CD4-positive, alpha-beta T cell treated with Interleukin-21 for 1 hour (primary cell): ENCODE data around the gene CSKMT.
"Not testable (repeated sequence)": the region's sequence is repeated elsewhere in the genome, so short reads cannot be mapped to it uniquely, and the experiment has no call there.

ENCODE experiments used
- DNase-seq: peaks from one replicate; pipeline ENCODE4 v3.0.0-alpha.2; 2020

Gene CSKMT

GRCh38 chr11:62689421-62690183, 24.5 kb downstream of the CSKMT start, which contains the start of gene LRRN4CL:
TSS of gene LRRN4CL (minus strand) at chr11:62689530. CDS start at chr11:62688508, 1,022 bp downstream.
- DNase-seq = no peak

- not testable (repeated sequence) for DNase-seq
Measured at GRCh38 chr11:62693624-62694023, 28.5 kb downstream of the CSKMT start.

GRCh38 chr11:62694455-62695167, 29.5 kb downstream of the CSKMT start:
- DNase-seq = peak; percentile 82

- DNase-seq = no peak
Measured at GRCh38 chr11:62702246-62702645, 37.1 kb downstream of the CSKMT start.

GRCh38 chr11:62703921-62704320, 38.8 kb downstream of the CSKMT start:
- DNase-seq = not testable (repeated sequence)

- DNase-seq = no peak
Measured at GRCh38 chr11:62705413-62705812, 40.3 kb downstream of the CSKMT start.

- DNase-seq = peak; percentile 94
Measured at GRCh38 chr11:62705880-62706849, 41.1 kb downstream of the CSKMT start.

- DNase-seq = no peak
Measured at GRCh38 chr11:62706850-62707247, 41.7 kb downstream of the CSKMT start.

GRCh38 chr11:62707277-62707861, 42.3 kb downstream of the CSKMT start, which contains the start of the genes BSCL2 and GNG3:
TSS of gene BSCL2 (minus strand) at chr11:62707424. CDS start at chr11:62707195, 229 bp downstream.
TSS of gene GNG3 (plus strand) at chr11:62707676. CDS start at chr11:62708296, 620 bp downstream.
- no peak for DNase-seq

GRCh38 chr11:62708392-62708791, 43.3 kb downstream of the CSKMT start:
- DNase-seq = no peak

GRCh38 chr11:62708793-62709192, 43.7 kb downstream of the CSKMT start:
- DNase-seq = peak; percentile 59

- DNase-seq = peak; percentile 99
Measured at GRCh38 chr11:62709247-62710000, 44.3 kb downstream of the CSKMT start.

GRCh38 chr11:62710001-62710345, 44.9 kb downstream of the CSKMT start:
- DNase-seq = peak; percentile 41

- DNase-seq = no peak
Measured at GRCh38 chr11:62712276-62712812, 47.2 kb downstream of the CSKMT start.

GRCh38 chr11:62712861-62713260, 47.7 kb downstream of the CSKMT start:
- no peak for DNase-seq

GRCh38 chr11:62713343-62713742, 48.2 kb downstream of the CSKMT start:
- no peak for DNase-seq

GRCh38 chr11:62715150-62716130, 50.3 kb downstream of the CSKMT start:
- DNase-seq = no peak

GRCh38 chr11:62716206-62716605, 51.1 kb downstream of the CSKMT start:
- no peak for DNase-seq

GRCh38 chr11:62716816-62717215, 51.7 kb downstream of the CSKMT start:
- no peak for DNase-seq
